Fibroblast of skin of right quadriceps (primary cell): ENCODE results near the gene DMBX1.

Experiments used
- DNase-seq: peaks from one replicate; pipeline ENCODE4 v3.0.0-alpha.2; 2013

DMBX1 gene

GRCh38 chr1:46484783-46485490, 4.7 kb upstream of the DMBX1 start:
- no peak for DNase-seq

DNA sequence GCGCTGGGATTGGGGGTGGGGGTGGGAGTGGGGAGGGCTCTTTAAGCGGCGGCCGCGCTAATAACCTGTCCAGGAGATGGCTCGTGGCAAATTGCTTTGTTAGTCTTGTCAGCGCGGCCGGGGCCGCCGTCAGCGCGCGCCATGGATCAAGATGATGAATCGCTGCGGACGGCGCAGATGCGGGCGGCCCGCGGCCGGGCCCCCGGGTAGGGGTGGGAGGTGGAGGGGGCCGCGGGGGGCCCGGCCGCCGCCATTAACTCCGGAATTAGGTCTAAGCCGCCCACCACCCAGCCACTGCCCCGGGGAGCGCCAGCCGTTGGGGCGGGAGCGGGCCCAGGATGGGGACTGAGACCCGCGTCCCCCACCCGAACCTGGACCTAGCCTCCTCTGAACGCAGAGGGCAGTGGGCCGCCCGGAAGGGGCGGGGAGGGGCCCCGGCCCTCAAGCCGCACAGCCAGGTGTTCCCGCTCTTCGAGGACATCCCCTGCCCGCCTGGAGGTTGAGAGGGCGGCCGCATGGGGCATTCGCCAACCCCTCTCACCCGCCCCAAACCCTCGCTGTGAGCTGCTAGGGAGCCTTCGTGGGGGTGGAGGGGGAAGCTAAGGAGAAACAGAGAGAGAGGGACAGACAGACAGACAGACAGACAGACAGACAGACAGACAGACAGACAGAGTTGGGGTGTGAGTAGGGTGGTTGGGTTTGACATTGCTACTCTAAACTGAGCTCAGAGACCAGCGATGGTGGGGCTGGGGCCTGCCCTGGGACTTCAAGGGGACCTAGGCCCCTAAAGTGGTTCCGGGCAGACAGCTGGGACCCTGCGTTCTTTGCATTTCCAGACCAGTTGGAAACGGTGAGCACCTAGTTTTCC, 3.8 kb upstream of the DMBX1 start:
- no peak for DNase-seq

DNA sequence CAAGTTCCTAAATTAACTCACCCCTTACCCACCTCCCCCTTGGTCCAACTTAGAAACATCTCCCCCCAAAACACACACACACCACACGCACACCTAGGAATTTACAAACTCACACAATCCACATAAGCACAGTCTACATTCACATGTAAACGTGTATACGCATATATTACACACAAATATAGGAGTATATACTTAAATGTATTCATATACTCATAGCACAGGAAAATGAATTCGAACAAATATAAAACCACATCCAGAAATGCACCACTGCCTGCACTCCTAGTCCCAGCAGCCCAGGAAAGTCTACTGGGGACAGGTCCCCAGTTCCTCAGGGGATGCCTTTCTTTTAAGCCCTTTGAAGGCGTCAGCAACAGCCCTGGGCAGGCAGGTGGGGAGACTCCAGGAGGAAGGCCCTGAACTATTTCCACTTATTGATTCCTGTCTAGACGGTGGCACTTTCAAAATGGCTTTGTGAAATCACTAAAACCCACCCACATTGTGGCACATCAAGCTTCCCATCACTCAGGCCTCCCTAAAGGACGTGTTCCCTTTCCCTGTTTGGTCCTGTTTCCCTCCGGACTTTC, 3.1 kb upstream of the DMBX1 start:
- no peak for DNase-seq

DNA sequence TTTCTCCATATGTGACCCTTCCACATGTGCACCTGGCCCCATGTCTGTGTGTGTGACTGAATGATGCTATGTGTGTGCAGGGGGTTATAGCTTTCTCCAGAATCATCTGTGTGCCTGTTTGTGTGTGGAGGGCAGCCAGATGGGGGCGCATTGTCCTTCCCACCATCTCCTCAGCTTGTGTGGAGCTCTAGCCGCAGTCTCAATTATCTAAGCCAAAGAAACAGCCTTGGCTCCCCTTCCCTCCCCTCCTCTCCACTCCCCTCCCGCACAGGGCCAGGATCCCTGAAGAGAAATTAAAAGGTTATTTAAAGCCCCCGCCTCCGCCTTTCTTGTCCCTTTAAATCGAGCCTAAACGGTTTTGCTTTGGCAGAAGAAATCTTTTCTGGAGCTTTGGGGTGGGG, 1.8 kb upstream of the DMBX1 start:
- DNase-seq, result peak; percentile 27

- no peak for DNase-seq
Measured at GRCh38 chr1:46488343-46489168, 1.1 kb upstream of the DMBX1 start.

GRCh38 chr1:46489169-46489637, 433 bp upstream of the DMBX1 start:
- no peak for DNase-seq

DNA sequence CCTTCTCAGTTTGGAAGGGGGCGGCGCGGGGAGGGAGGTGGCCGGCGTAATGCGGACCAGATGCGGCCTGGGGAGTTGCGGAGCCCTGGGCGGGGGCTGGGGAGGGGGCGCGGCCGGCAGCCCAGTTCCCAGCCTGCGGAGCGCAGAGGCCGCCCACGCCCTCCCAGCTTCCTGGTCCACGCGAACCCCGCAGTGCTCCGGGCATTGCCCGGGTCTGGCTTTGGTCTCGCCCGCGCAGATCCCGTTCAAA, 695 bp downstream of the DMBX1 start:
- DNase-seq, result no peak

GRCh38 chr1:46490656-46491442, 1.2 kb downstream of the DMBX1 start:
- DNase-seq, result peak; percentile 15

DNA sequence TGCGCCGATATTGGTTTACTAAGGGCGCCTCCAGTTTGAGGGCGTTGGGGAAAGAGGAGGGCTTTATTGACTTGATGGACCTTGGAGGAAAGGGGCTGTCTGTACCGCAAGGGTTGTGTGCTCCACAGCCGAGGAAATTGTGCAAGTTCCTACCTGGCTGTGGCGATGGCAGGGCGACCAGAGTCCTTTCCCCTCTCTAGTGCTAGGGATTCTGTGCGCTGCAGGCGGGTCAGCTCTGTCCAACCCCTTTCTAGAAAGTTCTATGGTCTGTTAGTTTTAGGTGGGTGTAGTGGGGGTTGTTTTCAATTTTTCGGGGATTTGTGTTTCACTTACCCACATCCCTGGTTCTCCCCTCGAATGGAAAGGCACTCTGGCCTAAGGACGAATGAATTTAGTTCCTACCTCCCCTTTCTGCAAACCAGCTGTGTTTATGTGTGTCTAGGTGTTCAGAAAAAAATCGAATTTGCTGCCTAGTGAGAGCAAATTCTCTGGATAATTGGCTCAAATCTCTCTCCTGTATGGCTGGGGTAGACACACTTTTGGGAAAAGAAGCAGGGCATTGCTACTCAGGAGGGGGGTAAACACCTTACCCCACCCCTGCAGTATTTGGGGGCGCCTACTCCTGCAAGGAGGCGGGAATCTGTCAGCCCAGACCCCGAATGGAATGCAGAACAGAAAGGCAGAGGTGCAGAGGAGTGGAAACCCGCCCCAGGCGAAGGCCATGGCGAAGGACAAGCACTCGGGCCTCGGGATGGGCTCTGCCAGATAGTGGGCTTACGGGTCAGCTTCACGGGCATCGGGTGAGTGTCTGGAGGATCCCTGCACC, 2.0 kb downstream of the DMBX1 start:
- DNase-seq, result no peak

DNA sequence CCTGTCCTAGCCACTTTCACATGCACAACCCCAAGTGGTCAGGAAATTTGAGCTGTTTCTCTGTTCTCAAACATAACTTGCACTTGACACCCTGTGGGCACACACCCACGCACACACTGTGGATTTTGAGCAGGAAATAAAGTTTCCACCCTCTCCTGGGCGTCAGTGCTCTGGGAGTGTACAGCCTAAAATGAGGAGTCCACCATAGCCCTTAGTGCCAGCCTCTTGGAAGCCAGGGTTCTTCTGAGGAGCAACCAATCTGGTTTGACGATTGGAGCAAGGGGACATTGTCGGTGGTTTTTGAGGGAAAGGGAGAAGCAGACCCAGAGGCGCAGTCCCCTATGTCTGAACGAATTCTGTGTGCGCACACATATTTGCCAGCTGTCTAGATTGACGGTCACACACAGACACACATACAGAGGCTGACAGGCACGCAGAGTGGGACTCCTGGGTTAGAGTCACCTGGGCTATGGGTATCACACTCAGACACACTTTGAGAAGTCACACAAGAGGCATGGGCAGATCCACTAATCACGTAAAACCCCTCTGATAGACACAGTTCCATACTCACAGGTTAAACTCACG, 2.7 kb downstream of the DMBX1 start:
- no peak for DNase-seq

- no peak for DNase-seq
Measured at GRCh38 chr1:46492871-46493270, 3.2 kb downstream of the DMBX1 start.

- DNase-seq, result no peak
Measured at GRCh38 chr1:46493316-46494032, 3.8 kb downstream of the DMBX1 start.

GRCh38 chr1:46494910-46495309, 5.3 kb downstream of the DMBX1 start:
- no peak for DNase-seq

DNA sequence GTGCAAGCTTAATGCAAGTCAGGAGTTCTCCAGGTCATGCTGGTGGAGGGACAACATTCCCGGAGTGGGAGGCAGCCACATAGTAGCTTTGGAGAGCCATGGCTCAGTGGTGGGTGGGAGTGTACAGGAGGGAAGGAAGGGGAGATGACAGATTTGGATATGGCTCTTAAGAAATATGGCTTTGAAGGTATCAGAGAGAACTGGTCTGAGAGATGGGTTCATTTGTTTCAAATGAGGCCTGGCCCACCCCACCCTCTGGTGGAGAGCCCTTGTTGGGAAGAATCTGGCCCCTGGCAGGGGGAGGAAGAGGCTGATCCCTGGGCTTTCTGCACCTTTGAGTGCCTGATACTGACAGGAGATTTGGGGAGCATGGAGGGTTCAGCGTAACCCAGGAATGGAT, 6.1 kb downstream of the DMBX1 start:
- no peak for DNase-seq

GRCh38 chr1:46496505-46496904, 6.9 kb downstream of the DMBX1 start:
- no peak for DNase-seq

DNA sequence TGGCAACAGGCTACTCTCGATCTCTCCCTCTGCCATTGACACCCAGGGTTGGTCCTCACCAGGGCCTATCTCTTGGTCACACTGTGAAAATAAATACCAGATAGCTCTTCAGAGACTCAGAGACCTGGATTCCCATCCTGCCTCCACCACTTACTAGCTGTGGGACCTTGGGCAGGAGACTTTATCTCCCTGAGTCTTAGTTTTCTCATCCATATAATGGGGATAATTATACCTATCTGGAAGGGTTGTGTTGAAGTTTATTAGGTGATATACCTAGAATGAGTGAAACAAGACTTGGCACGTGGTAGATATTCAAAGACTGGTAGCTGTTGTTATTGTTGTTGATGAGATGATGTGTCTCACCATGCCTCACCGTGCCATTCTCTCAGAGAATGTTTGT, 7.4 kb downstream of the DMBX1 start:
- DNase-seq, result no peak

DNA sequence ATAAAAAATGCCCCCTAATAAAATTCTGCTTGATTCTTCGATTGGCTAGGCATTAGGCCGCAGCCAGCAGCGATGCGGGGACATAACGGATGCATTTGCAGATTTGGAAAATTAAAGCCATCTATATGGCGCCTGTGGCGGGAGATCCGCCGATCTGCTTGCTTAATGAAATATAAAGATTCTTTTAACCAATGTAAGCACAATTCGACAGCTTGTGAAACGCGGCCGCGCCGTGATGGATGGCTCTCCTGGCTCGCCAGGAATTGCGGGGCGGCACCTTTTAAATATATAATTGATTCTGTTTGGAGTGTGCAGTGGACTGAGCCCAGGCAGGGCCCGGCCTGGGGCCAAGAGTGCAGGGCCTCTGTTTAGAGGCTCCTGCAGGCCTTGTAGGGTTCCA, 8.0 kb downstream of the DMBX1 start:
- DNase-seq, result no peak

GRCh38 chr1:46501528-46501927, 11.9 kb downstream of the DMBX1 start:
- no peak for DNase-seq

DNA sequence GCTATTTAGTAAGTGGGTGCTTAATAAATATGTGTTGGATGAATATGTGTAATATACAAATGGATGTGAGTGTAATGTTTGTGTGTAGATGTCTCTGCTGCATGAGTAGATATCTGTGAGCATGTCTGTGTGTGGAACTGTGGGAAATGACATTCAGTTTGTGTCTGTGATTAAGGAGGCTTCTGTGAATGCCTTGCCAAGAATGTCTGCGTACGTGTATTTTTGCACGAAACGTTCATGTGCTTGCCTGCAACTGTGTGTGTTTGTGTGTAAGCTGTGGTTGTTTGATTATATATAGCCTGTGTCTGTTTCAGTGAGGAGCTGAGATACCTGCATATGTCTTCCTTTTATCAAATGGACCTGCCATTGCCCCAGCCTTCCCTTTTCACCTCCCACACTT, 13.8 kb downstream of the DMBX1 start:
- no peak for DNase-seq

DNA sequence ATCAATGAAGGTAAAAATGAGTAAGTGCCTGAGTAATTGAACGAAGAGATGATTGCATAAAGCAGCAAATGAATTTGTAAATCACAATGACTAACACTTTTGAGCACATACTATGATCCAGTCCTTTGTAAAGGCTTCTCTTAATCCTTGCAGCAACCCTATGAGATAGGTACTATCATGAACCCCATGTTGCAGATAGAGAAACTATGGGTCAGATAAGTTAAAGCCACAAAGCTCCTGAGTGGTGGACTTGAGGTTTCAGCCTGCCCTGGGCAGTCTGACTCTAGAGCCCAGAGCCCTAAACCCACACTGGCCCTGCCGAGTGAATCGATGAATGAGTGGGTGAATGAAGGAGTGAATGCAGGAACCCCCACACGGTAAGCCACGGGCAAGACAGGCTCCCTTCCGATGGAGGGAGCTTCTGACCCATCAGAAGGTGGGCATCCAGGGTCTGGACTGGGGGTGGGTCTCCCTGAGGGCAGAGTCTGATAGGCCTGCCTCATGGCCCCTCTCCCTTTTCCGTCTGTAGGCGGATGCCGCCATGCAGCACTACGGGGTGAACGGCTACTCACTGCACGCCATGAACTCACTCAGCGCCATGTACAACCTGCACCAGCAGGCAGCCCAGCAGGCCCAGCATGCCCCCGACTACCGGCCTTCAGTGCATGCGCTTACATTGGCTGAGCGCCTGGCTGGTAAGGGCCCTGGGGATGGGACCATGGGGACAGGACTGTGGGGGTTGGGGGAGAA, 17.0 kb downstream of the DMBX1 start:
- no peak for DNase-seq
